Natural killer cell (primary cell): Measurements from ENCODE around the gene ZC3H15. TPM values are rescaled to one million over a fixed set of nuclear protein-coding genes. Genes with fewer than 3 reads are reported as not detected.

Source experiments
- ATAC-seq, 3 donors: fragments of 150-1000 bp in 2 of 3; fragments of 200-7000 bp in 1 of 3; cut with Tn5 transposase; 1 replicate in 1 of 3; 2 replicates in 2 of 3; pipeline ENCODE4 v1.10.0; 2021; ENCODE audit warnings: mild to moderate bottlenecking in 2 of 3, moderate library complexity in 2 of 3
- DNase-seq, 2 donors: peaks; one replicate each; pipeline versions ENCODE4 v3.0.0 to v3.0.0-alpha.2; 2013 to 2021; ENCODE audit warnings: mixed read lengths in 1 of 2
- H3K27ac ChIP-seq: one replicate; pipeline ENCODE4 v1.5.1; 2013; ENCODE audit warnings: mild to moderate bottlenecking, low read length
- H3K27me3 ChIP-seq: one replicate; pipeline ENCODE4 v1.6.1; 2013; ENCODE audit warnings: low read length; ENCODE audit not compliant: control insufficient read depth, insufficient read depth
- H3K36me3 ChIP-seq: one replicate; pipeline ENCODE4 v1.6.1; 2013; ENCODE audit warnings: low read length; ENCODE audit not compliant: control insufficient read depth, insufficient read depth
- H3K4me1 ChIP-seq: one replicate; pipeline ENCODE4 v1.6.1; 2013; ENCODE audit warnings: low read length; ENCODE audit not compliant: control insufficient read depth, insufficient read depth
- H3K4me3 ChIP-seq: one replicate; pipeline ENCODE4 v1.5.1; 2013; ENCODE audit warnings: low read length
- H3K9me3 ChIP-seq: one replicate; pipeline ENCODE4 v1.6.1; 2013; ENCODE audit warnings: low read length; ENCODE audit not compliant: control insufficient read depth, insufficient read depth
- H3K27ac Mint-ChIP-seq, 2 donors: one replicate each; pipeline ENCODE4 v1.8.0; 2022; ENCODE audit warnings: mild to moderate bottlenecking in 2 of 2, mixed read lengths in 2 of 2, moderate library complexity in 1 of 2
- H3K27me3 Mint-ChIP-seq, 2 donors: one replicate each; pipeline ENCODE4 v1.8.0; 2022; ENCODE audit warnings: low read depth in 2 of 2, mixed read lengths in 2 of 2
- H3K36me3 Mint-ChIP-seq: one replicate; pipeline ENCODE4 v1.8.0; 2022; ENCODE audit warnings: mixed read lengths
- H3K4me1 Mint-ChIP-seq, 2 donors: one replicate each; pipeline ENCODE4 v1.8.0; 2022; ENCODE audit warnings: mixed read lengths in 2 of 2
- H3K4me3 Mint-ChIP-seq: one replicate; pipeline ENCODE4 v1.8.0; 2022; ENCODE audit warnings: mild to moderate bottlenecking, moderate library complexity, mixed read lengths
- H3K9me3 Mint-ChIP-seq, 2 donors: one replicate each; pipeline ENCODE4 v1.8.0; 2022; ENCODE audit warnings: mixed read lengths in 2 of 2
- CTCF ChIP-seq: fragments of 200-600 bp; IDR thresholded peaks from one replicate; pipeline ENCODE4 v1.8.0; 2022; ENCODE audit warnings: antibody characterized with exemption
- WGBS: methylation state at CpG from one replicate; pipeline ENCODE4 v1.1.7; 2013; ENCODE audit warnings: missing lambda C conversion rate; ENCODE audit not compliant: insufficient coverage; 5-methylcytosine and 5-hydroxymethylcytosine counted together
- intact Hi-C: fragments of 100-400 bp; cut with micrococcal nuclease; formaldehyde crosslinking; loops from one replicate; pipeline ENCODE4 v1.14.2; 2022
- total RNA-seq, 4 donors: library from RNA; stranded (reverse); fragments of 120-200 nt in 1 of 4; gene quantifications; one replicate each; pipeline versions ENCODE4 v1.2.3 to v1.2.4, GENCODE V29; 2013 to 2022

Gene ZC3H15
- total RNA-seq, 3 donors from 2014 or later (not counting 1 experiment from before 2014, with no cell fraction given), result 92.5 to 115 (median 106) TPM

DNA sequence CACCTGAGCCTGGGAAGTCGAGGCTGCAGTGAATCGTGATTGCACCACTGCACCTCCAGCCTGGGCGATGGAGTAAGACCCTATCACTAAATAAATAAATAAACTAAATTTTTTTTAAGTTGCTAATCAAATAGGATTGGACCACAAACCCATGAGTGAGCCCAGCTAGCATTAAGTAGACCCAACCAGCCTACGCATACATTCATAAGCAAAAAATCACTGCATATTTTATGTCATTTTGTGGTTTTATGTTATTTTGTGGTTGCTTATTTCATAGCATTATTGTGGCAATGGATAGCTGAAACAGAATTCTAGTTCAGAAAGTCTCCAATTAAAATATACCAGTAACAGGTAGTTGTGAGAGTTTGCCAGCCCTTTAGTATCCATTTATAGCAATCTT is 29.1 kb upstream of the ZC3H15 start:
- Mint-ChIP-seq H3K4me1 (peaks cover 0 to 5% of the 10 kb centered on the region in 2 donors), H3K27me3 (no peaks in the 10 kb centered on the region), H3K9me3 (peaks cover 0 to 3% of the 10 kb centered on the region in 2 donors), H3K4me3 (no peak overlapping the region), H3K36me3 (no peaks in the 10 kb centered on the region), H3K27ac (no peak overlapping the region)
- Histone ChIP-seq H3K4me3 (no peak overlapping the region), H3K27me3 (no peaks in the 10 kb centered on the region), H3K36me3 (peaks cover 4% of the 10 kb centered on the region), H3K9me3 (no peaks in the 10 kb centered on the region), H3K27ac (no peak overlapping the region), H3K4me1 (no peaks in the 10 kb centered on the region)
- DNase-seq (no peak), ATAC-seq (no peak)
- no peak for TF ChIP-seq CTCF
- intact Hi-C loops, result no loop called here
- WGBS, result 82% methylated on average over 2 of the region's 4 CpGs

DNA sequence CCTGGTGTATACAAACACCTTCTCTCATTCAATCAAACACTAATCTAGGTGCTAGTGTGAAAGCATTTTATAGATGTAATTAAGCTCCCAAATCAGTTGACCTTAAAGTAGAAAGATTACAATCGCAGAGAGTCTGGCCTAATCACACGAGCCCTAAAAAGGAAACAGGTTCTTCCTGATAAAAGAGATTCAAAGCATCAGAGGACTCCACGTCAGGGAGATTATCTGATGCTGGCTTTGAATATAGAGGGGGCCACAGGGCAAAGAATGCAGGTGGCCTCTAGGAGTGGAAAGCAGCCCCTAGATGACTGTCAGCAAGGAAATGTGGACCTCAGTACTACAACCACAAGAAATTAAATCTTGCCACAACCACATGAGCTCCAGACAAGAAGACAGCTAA is 28.2 kb upstream of the ZC3H15 start:
- no peak for TF ChIP-seq CTCF
- no peaks in the 10 kb centered on the region for H3K9me3 ChIP-seq
- H3K9me3 Mint-ChIP-seq, result peaks cover 0 to 3% of the 10 kb centered on the region in 2 donors
- intact Hi-C loops, result no loop called here
- ATAC-seq (peak in 1 of 3 donors; percentile 43), DNase-seq (no peak)
- peaks cover 0 to 5% of the 10 kb centered on the region in 2 donors for H3K4me1 Mint-ChIP-seq
- peaks cover 4% of the 10 kb centered on the region for H3K36me3 ChIP-seq
- no peaks in the 10 kb centered on the region for H3K27me3 Mint-ChIP-seq
- no peaks in the 10 kb centered on the region for H3K27me3 ChIP-seq
- H3K4me3 Mint-ChIP-seq, result no peak overlapping the region
- H3K4me1 ChIP-seq, result no peaks in the 10 kb centered on the region
- 38% methylated on average over 3 of the region's 3 CpGs for WGBS
- no peak overlapping the region for H3K27ac ChIP-seq
- H3K36me3 Mint-ChIP-seq, result no peaks in the 10 kb centered on the region
- H3K27ac Mint-ChIP-seq, result no peak overlapping the region
- H3K4me3 ChIP-seq, result no peak overlapping the region

DNA sequence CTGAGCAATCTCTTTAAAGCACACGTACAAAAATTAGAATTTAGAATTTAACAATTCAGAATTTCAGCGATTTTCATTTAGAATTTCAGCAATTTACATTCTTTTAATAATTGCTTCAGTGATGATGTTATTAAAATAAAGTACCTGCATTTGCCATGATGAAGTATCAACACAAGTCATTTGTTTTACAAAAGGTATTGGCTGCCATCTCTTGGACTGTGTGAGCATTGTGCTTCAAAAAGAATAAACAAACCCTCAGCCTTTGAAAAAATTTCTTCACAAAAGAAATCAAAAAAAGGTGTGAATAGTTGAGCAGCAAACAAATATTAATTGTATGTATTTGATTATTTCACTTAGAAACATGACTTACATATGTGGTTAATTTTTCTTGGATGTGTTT is 27.1 kb upstream of the ZC3H15 start:
- H3K36me3 Mint-ChIP-seq, result no peaks in the 10 kb centered on the region
- DNase-seq, result peak in 1 of 2 donors; percentile 11
- no CpG with 5 or more reads among the region's 2 CpGs for WGBS

More for the DNA sequence above, 27.1 kb upstream of the ZC3H15 start:
- Mint-ChIP-seq H3K4me1 (peaks cover 0 to 5% of the 10 kb centered on the region in 2 donors), H3K9me3 (peaks cover 0 to 3% of the 10 kb centered on the region in 2 donors), H3K4me3 (no peak overlapping the region), H3K27me3 (no peaks in the 10 kb centered on the region), H3K27ac (no peak overlapping the region)
- H3K9me3 ChIP-seq, result no peaks in the 10 kb centered on the region
- intact Hi-C loops, result no loop called here
- H3K27me3 ChIP-seq, result no peaks in the 10 kb centered on the region
- no peak for ATAC-seq
- H3K27ac ChIP-seq, result no peak overlapping the region
- peaks cover 4% of the 10 kb centered on the region for H3K36me3 ChIP-seq
- H3K4me3 ChIP-seq, result no peak overlapping the region
- H3K4me1 ChIP-seq, result no peaks in the 10 kb centered on the region
- no peak for TF ChIP-seq CTCF
